ENCODE data around the gene GDPD5. TPM values are rescaled to one million over a fixed set of nuclear protein-coding genes. Genes with fewer than 3 reads are reported as not detected.

GDPD5 gene
- total RNA-seq, 1 experiment from 2014 or later: 6.8 TPM

DNA sequence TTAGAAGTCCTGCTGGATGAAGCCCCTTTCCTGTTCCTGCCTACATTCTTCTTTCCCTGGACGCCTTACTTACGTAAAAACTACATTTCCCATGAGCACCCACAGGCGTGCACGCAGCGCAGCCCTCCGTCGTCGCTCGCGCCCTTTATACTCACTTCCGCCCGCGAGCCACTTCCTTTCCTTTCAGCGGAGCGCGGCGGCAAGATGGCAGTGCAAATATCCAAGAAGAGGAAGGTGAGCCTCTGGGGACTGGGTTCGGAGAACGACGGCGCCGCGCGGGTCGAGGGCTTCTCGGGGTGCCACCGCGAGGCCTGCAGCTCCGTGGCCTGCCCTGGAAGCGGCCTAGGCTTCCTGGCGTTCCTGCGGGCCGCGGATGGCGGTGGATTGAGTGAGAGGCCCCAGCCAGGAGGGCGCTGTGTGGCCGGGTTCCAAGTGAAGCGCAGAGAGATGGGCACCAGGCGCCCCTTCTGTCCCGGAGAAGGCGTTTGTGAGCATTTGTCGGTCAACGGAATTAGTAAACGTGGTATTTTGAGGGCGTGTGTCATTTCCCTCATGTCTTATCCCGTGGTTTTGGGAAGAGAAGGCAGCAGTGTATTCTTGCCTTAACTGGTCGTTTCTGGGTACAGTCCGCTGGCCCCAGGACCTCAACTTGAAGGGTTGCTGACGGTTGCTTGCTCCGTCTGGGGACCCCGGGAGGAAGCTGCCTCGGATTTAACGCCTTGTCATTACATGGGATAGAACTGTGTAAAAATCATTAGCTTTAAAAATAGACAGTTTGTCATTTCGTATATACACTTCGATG, 126.2 kb downstream of the GDPD5 start, which contains the start of gene RPS3:
Gene RPS3, plus strand, starts transcription at position 175 of the 802 bp plus-strand sequence. Its CDS starts 30 bp downstream, at position 205.
- peak; percentile 94 for DNase-seq (ENCODE audit: low spot score)

DNA sequence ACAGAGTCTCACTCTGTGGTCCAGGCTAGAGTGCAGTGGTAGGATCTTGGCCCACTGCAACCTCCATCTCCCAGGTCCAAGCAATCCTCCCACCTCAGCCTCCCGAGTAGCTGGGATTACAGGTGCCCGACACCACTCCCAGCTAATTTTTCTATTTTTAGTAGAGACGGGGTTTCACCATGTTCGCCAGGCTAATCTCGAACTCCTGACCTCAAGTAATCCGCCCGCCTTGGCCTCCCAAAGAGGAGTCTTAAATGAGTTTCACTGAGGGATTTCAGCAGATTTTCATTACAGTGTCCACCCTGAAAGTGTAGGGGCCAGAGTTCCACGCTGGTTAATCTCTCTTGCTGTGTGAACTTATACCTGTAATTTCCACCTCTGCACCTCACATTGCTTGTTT, 126.8 kb downstream of the GDPD5 start:
- no peak for DNase-seq (ENCODE audit: low spot score)

DNA sequence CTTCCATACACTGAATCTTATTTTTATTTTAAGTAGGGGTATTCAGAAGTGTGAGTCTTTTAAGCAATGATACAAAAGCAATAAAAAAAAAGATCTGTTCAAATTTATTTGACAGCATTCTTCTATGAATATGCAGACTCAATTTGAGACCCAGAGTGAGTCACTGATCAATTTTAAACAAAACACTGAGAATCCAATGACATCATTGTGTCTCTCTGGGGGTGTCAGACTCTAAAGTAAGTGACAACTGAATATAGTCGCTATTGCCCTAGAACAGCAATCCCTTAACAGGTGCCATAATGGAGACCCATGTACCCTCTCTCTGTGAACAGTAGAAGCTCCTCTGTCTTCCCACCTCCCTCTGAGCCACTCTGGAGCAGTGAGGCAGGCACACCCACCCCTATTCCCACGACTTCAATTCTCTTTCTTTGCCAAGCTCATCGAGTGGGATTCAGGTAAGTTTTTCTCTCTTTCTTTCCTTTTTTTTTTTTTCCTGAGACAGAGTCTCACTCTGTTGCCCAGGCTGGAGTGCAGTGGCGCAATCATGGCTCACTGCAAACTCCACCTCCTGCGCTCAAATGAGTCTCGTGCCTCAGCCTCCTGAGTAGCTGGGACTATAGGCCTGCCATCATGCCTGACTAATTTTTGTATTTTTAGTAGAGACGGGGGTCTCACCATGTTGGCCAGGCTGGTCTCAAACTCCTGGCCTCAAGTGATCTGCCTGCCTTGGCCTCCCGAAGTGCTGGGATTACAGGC, 131.5 kb downstream of the GDPD5 start:
- no peak for DNase-seq (ENCODE audit: low spot score)

DNA sequence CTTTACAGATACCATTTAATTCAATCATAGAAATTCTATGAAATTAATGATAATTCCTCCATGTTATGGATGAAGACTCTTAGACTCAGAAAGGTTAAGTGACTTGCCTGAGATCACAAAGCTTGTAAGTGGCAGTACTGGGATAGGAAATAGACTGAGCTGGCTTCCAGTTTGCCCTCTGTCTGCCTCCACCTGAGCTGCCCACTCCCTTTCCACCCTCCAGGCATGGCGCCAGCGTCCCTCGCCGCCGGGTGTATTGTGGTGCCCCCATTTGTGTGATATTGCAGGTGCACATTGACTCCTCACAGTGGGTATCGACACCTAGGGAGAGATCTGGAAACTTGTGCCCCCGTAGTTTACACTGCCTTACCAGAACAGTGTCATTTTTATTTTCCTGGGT, 135.8 kb downstream of the GDPD5 start:
- no peak for DNase-seq (ENCODE audit: low spot score)

DNA sequence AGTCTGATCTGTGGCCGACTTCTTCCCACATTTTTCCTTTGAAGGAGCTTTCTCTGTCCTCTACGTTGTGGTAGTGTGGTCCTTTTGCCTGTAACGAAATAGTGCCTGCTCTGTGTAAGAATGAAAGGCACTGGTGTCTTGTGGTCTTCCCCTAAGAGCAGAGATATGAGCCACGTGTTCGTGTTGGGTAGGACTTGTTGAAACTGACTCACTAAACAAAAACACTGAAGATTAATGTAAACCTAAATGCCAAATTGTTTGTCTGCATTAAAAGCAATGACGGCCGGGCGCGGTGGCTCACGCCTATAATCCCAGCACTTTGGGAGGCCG, 136.5 kb downstream of the GDPD5 start:
- peak; percentile 26 for DNase-seq (ENCODE audit: low spot score)

DNA sequence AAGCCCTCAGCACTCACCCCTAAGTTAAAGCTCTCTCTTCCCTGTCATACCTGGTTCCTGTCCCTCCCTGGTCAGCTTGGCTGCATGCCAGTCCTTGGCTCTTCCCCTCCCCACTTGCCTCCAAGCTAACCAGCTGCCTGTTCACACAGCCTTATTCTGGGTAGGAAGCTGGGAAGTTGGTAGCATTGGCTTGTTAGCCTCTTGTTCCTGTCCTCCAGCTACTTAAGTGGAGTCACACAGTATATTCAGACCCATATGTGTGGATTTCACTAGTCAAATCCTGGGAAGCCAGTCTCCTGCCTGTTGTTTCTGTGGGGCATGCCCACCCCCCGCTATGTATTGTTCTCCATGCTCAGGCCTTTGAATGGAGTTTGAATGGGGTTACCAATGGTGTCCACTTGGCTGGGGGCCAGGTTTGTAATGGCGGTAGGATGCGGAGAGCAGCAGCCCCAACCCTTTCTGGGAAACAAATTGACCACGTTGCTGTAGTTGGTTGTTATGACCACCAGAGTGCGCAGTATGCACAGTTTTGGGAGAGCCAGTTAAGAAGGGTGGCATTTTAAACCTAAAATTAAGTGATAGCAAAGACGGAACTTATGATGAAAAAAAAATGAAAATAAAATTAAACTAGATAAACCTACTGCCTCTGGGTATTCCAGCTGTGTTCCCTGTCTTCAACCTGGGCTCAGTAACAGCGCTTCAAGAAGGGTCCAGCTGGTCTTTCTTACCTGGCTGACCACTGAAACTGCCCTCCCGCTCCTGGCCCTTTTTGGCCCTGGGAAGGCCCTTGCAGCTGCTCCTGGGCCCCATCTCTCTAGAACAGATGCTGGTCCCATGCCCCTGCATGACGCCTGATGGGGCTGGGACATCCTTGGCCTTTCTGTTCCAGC, 137.1 kb downstream of the GDPD5 start:
- DNase-seq (ENCODE audit: low spot score): peak; percentile 78

DNA sequence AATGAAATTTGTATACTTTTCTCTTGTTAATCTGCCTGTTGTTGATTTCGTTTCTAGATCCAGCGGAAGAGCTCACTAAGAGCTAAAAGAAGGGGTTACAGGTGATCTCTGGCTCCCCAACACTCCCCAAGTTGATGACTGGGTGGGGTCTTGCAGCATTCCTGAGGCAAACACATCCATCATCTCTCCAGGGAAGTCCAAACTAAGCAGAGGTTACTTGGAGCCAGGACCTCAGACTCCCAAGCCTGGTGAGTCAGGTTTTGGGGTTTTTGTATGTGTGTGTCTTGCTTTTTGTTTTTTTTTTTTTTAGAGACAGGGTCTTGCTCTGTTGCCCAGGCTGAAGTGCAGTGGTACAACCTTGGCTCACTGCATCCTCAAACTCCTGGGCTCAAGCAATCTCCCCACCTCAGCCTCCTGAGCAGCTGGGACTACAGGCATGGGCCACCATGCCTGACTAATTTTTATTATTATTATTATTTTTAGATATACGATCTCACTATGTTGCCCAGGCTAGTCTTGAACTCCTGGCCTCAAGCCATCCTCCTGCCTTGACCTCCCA, 137.9 kb downstream of the GDPD5 start:
- DNase-seq (ENCODE audit: low spot score): no peak

DNA sequence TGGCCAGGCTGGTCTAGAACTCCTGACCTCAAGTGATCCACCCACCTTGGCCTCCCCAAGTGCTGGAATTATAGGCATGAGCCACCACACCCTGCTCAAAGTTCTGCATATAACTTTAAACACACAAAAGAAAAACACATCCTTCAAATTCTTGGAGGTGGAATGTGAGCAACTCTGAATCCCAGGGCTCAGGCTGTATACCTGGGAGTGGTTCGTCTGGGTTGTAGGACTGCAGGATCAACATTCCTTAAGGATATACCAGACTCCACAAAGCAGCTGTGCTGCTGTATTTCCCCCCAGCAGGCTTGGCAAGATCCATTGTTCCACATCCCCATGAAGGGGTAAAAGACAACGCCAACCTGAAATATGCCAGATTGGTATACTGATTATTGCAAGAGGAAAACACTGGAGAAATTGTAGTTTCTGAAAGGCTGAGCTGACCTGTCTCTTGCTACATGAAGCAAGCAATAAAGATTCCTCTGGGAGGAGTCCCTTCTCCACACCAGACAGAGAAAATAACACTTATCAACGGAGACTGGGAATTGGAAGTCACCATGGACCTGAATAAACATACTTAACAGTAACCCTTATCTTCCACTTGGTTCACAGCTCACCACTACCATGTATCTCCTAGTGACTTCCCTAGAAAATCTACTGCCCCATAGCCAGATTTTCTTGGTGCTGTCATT, 138.7 kb downstream of the GDPD5 start:
- DNase-seq (ENCODE audit: low spot score): no peak

Other genes starting within 250 kb of the GDPD5 start
- 7.3 and 9.3 TPM in 2 replicates for gene ARRB1, start 174.3 kb downstream of the GDPD5 start, total RNA-seq (2014; rRNA removed; shearing (Covaris generic))
- gene RPS3, start 126.4 kb downstream of the GDPD5 start, total RNA-seq (2014; rRNA removed; shearing (Covaris generic)): 2,042 and 2,419 TPM in 2 replicates
- not detected in 2 replicates for gene KLHL35, start 92.7 kb downstream of the GDPD5 start, total RNA-seq (2014; rRNA removed; shearing (Covaris generic))
- gene SERPINH1, start 36.3 kb upstream of the GDPD5 start, total RNA-seq (2014; rRNA removed; shearing (Covaris generic)): 986 and 1,416 TPM in 2 replicates
- gene MAP6, start 143.1 kb upstream of the GDPD5 start, total RNA-seq (2014; rRNA removed; shearing (Covaris generic)): not detected in 2 replicates
- gene MOGAT2, start 191.9 kb upstream of the GDPD5 start, total RNA-seq (2014; rRNA removed; shearing (Covaris generic)): not detected in 2 replicates
- gene DGAT2, start 242.8 kb upstream of the GDPD5 start, total RNA-seq (2014; rRNA removed; shearing (Covaris generic)): 8.1 and 11.3 TPM in 2 replicates